ENCODE data around the gene C12orf42.
"Not testable (repeated sequence)": the region's sequence is repeated elsewhere in the genome, so short reads cannot be mapped to it uniquely, and the experiment has no call there.

C12orf42 gene

DNA sequence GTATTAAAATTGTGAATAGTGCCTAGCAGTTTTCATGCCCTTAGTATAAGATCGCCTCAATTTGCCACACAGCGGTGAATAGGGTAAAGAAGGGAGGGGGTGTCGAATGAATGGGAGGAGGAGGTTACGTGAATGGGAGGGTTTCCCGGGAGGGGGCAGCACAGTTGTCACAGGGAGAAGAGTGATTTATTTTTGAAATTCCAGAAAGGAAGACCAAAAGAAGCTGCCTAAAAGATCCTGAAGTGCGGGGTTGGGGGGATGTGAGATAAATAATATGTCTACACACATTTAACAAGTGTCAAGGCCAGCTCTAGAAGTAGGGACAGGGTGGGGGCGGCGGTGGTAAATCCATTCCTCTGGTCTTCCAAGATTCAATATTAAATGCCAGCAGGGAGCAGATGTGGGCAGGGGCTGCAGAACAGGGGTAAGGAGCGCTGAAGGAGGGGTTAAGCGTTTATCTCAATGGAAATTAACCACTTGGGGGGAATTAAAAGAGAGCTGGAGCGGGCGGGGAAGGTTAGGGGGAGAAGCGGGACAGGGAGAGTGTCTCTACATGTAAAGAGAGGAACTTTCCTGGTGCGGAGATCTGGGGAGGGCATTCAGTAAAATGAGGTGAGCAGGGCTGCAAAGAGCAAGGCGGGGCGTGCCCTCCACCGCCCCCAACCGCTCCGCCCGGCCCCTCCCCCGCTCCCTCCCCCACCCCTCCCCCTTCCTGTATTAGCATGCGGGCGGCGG lies 867 bp downstream of the C12orf42 start:
- no peak for ATAC-seq

DNA sequence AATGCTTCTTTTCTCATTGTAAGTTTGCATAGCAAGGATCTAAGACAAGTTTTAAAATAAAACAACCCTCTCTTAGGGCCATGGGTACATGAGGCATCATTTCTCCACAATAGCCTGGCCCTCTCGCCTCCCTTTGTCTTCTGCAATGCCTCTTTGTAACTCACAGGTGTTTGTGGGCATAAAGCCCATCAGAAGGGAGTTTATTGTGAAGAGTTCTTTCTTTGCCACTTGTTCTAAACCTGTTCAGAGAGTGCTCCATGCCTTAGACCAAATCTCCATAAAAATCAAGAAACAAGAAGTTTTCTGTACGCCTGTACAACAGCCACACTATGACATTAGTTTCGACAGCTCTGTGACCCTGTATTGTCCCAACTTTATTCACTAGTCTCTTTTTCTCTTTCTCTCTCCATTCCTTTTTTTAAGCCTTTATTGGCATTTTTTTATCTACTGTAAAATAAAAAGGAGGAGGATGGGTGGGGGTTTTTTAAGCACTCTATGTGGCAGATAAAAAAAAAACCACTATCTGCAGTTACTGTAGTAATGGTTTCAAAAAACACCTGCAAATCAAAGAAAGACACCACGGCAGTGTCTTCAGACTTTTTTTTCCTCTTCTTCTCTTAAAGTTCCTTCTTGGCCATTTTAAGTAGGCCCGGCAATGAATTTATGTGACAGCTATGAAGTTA lies 1.6 kb downstream of the C12orf42 start:
- no peak for ATAC-seq

DNA sequence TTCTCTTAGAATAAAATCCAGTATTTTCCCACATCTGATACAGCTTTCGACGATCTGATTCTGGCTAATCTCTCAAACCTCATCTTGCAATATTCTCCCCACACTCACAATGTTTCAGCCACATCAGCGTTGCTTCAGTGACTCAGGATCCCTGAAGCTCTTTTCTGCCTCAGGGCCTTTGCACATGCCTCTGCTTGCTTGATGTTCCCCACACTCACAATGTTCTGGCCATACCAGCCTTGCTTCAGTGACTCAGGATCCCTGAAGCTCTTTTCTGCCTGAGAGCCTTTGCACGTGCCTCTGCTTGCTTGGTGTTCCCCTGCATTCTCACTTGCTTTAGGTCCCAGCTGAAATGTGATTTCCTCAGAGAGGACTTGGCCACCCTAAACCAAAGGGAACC lies 2.6 kb downstream of the C12orf42 start:
- ATAC-seq = no peak

DNA sequence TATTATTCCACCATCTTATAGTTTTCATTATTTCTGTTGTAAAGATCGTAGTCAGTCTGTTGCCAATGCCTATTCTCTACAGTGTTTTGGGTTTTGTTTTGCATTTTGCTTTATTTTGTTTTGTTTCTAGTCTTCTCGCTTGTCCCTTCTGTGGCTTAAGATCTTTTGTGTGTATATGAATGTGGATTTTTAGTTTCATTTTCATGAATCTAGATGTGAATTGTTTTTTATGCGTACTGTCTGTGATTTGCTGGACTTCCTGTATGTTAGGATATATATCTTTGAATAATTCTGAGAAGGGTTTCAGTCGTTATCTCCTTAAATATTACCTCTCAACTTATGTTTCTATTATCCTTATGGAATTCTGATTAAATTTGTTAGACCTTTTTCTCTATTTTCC lies 13.4 kb downstream of the C12orf42 start:
- no peak for ATAC-seq

DNA sequence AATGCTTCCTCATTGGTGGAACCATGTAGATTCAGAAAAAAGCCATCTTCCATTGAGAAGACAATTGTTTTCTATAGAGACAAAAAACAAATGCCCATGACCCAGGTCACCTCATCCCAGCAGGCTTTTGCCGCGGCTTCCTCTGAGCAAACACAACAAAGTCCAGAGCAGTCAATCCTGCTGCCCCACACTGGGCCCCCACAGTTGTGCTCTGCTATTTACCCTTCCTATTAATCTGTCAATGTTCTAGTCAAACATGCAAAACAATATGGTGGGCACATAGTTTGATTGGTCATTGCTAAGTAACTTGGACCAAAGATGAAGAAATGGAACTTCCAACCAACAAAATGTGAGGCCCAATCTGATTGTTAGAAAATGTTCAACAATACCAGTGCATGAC lies 20.7 kb downstream of the C12orf42 start:
- no peak for ATAC-seq

DNA sequence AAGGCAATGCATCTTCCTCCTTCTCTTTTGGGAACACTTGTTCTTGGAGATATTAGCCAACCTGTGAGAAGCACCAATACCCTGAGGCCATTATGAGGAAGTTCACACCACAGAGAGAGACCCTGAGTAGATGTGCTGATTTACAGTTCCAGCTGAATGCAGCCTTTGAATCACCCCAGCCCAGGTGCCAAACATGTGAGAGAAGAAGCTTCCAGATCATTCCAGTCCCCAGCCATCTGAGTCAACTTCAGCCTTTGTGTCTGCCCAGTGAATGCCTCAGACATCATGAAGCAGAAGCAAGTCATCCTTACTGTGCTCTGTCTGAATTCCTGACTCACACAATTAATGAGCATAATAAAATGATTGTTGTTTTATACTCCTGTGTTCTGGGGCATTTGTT lies 25.1 kb downstream of the C12orf42 start:
- peak; percentile 24 to 41 for ATAC-seq

DNA sequence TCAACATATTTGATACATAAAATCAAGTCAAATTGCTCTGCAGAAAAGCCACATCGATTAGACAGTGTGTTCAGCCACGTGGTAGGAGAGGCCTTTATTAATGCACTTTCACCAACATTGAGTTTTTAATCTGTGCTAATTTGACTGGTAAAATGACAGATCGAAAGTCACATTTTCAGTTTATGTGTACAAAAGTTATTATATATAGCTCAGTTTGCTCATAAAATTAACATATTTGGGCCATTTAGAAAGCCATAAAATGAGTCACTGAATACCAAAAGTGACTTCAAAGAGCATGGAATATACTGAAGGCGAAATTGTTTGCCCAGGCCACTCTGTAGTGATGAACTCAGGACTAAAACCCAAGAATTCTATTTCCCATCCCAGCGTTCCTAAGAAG lies 26.0 kb downstream of the C12orf42 start:
- ATAC-seq = peak; percentile 32 to 43

DNA sequence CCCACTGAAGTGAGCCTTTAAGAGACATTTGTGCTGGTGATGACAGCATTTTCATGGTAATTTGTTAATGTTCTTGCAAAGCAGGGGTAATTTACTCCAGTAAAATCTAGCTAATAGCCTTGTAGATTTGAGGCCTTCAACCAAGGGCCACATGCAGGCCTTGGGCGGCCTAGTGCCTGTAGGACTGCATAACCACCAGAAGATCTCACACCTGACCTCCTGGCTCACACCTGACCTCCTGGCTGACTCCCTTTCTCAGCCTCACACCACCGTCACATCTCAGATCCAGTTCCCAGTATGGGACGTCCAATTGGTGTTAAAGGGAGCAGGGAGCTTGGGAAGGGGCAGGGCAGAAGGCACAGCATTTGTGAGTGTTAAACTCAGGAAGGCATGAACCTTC lies 26.9 kb downstream of the C12orf42 start:
- no peak for ATAC-seq

DNA sequence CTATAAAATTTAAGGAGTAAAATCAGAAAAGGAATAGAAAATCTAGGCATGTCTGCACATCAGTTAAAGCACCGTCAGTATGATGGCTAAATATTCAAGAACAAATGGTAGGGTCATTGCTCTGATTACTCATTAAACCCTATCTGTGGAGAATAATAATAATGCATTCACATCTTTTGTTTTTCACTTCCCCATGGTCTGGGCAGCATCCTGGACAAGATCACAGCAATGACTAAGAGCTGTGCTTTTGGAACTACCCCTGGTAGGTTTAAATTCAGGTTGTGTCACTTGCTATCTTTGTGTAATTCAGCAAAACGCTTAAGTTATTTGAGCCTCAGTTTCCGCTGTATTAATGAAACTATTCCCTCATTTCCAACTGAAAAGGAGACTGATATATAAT lies 33.1 kb downstream of the C12orf42 start:
- ATAC-seq = peak in 1 of 2 donors; percentile 13

DNA sequence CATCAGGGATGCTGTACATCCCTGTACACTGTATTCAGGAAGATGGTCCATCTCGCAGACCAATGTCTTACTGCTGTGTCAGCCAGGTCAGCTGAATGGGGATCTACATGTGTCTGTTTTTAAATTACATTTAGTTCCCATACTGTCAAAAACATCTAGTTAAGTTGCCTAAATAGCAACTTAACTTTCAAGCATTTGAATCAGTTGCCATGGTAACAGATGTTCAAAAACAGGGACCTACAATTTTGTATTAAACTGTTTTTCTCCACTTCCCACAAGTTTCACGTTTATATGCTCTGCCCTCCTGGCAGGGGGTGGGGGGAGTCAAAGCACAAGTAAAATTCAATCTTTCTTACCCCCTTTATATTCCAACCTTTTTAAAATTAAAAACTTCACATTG lies 38.3 kb downstream of the C12orf42 start:
- no peak for ATAC-seq

DNA sequence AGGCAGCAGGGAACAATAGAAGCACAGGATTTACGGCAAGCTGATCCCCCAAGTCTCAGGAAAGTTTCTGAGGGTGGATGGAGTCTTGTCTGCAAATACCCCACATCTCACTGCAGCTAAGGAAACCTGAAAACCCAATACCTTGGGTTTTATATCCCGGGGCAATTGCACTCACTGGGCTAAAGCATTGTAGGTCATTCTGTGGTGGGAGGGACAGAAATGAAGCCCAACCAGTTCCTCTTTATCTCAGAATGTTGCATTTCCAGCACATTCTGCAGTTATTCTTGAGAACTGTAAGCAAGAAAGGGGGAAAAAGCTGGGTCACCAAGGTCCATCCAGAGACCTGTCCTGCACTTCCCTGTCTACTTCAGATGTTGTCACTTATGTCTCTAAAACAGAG lies 39.8 kb downstream of the C12orf42 start:
- ATAC-seq = no peak

DNA sequence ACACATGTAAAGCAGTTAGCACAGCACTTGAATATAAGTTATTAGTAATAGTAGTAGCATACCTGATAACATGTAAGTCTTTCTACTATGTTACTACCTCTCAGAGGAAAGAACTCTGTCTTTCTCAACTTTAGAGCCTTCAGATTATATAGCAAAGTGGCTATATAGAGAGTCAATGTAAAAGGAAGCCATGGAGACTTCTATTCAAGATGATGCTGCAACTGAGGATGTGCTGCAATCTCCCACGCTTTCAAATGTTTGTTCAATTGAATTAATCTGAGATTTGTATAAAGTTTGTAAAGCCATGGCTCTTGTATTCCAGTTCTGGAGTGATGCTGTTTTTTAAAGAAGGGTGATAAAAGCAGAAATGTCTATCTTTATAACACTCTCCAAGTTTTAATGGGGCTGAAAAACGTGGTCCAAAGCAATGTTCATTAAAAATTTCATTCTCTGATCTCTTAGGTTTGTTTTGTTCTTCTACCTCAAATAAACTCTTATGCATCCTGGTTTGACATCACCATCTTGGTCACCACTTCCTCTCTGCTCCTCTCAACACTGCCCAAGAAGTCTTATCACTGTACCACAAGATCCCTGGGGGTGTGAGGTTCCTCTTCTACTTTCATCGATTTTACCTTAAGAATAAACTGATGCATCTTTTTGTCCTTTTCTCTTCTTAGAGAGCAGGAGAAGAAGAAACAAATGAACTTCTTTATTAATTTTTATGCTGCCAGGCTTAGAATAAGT lies 40.6 kb downstream of the C12orf42 start:
- ATAC-seq = peak; percentile 61 to 73

DNA sequence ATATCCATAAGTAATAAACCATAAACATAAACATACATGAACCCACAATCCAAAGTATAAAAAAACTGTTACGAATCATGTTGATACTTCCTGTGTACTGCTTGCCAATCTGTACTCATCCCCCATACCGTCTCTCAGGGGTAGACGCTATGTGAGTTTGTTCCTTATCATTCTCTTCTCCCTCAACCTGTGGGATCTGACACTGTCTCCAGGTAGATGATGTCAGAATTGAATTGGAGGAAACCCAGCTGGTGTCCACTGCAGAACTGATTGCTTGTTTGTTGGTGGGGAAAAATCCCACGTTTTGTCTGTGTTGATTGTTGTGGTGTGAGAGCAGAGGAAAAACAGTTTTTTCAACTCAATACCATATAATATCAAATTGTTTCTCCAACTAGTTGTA lies 50.8 kb downstream of the C12orf42 start:
- ATAC-seq = no peak

DNA sequence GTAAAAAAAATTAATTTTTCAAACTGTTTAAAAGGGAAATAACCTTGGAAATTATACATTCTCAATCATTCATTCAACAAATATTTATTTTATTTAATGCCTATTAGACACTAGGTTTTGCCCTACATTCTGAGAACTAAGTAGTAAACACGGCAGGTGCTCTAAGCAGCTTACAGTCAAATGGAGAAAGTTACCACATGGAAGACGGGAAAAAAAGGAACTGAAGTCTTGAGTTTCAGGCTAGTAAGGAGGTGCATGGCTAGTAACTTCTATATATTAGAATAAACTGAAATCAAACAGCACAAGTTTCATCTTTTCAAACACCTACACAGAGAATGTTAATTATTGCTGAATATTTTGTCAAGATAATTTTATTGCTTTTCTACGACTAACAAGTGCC lies 52.9 kb downstream of the C12orf42 start:
- ATAC-seq = no peak

DNA sequence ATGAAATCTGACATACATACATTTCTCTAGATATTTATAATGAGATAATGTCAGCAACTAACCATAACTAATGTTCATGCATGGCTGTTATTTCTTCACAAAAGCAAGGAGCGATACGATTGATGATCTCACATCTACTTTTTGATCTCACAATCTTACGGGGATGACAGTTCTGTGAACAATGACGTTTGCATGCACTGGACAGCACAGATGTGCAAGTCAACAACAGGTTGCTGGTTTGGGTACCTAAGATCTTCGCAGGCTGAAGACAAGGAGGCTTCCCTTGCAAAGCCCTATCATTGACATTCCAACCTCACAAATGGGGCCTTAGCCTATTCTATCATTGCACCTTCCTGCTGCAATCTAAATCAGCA lies 53.6 kb downstream of the C12orf42 start:
- ATAC-seq = no peak

DNA sequence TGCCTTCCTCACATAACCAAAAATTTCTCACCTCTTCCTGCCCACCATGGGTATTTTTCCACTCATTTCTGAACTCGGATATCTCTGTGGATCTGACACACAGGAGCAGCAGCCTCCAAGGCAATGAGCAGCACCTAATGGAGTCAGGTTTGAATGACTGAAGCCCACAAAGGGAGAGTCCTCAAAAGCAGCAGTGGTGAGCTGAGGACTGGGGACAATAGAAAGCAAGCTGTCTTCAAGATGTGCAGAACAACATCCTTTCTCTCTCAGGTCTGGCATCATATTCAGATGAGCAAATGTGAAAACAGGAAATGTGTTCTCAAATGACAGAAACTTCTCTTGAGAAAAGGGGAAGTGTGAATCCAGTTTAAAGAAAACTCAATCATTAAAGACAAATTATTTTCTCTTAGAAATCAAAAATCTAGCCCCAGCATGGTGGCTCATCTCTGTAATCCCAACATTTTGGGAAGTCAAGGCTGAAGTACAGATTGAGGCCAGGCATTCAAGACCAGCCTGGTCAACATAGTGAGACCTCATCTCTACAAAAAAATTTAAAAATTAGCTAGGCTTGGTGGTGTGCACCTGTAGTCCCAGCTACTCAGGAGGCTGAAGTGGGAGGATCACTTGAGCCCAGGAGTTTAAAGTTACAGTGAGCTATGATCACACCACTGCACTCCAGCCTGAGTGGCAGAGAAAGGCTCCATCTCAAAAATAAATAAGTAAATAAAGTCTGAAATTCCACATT lies 54.2 kb downstream of the C12orf42 start:
- peak; percentile 94 to 95 for ATAC-seq

DNA sequence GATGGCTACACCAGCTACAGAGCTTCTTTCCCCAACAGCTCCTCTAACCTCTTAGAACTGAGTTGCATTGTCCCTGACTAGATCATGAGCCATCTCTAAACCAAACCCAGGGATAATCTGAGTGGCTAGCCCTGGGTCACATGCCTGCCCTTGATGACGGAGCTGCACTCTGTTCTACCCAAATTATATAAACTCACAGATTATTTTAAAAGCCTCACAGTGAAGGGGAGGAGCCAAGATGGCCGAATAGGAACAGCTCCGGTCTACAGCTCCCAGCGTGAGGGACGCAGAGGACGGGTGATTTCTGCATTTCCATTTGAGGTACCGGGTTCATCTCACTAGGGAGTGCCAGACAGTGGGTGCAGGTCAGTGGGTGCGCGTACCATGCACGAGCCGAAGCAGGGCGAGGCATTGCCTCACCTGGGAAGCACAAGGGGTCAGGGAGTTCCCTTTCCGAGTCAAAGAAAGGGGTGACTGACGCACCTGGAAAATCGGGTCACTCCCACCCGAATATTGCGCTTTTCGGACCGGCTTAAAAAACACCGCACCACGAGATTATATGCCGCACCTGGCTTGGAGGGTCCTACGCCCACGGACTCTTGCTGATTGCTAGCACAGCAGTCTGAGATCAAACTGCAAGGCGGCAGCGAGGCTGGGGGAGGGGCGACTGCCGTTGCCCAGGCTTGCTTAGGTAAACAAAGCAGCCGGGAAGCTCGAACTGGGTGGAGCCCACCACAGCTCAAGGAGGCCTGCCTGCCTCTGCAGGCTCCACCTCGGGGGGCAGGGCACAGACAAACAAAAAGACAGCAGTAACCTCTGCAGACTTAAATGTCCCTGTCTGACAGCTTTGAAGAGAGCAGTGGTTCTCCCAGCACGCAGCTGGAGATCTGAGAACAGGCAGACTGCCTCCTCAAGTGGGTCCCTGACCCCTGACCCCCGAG lies 61.3 kb downstream of the C12orf42 start:
- ATAC-seq = not testable (repeated sequence)

DNA sequence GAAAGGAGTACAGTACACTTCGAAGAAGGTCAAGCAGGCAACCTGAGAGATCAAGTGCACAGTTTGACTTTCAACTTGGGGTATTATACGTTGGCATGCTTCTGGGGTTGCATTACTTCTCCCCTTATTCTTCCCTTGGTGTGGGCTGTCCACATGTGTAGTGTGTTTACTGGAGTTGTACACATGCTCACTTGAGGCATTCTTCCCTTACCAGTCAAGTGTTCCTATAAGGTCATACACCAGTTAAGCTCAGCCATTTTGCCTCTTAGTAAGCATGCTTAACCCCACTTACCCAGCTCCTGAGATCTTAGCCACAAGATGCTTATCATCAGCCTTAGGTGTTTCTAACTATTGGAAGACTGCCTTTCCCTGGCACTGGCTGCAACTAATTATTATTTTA lies 63.8 kb downstream of the C12orf42 start:
- ATAC-seq = no peak

DNA sequence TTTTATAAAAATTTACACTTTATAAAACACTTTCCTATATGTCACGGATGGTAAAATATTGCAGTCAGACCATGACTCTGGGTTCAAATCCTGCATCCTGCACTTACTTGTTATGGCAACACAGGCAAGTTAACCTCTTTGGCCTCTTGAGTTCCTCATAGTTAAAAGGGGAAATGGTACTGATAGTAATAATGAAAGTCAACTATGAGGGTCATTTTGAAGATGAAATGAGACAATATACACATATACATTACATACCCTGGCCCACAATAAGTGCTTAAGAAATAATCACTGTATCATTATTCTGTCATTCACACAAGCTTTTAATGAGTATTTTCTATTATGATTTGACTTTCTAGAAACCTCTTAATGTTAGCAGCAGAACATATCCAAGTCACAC lies 64.4 kb downstream of the C12orf42 start:
- ATAC-seq = no peak

DNA sequence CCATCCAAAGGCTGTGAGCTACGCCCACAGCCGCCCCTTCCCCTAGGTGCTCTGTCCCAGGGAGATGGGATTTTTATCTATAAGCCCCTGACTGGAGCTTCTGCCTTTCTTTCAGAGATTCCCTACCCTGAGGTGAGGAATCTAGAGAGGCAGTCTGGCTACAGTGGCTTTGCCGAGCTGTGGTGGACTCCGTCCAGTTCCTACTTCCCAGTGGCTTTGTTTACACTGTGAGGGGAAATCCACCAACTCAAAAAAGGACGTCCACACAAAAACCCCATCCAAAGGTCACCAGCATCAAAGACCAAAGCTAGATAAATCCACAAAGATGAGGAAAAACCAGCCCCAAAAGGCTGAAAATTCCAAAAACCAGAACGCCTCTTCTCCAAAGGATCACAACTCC lies 70.1 kb downstream of the C12orf42 start:
- ATAC-seq = not testable (repeated sequence)

DNA sequence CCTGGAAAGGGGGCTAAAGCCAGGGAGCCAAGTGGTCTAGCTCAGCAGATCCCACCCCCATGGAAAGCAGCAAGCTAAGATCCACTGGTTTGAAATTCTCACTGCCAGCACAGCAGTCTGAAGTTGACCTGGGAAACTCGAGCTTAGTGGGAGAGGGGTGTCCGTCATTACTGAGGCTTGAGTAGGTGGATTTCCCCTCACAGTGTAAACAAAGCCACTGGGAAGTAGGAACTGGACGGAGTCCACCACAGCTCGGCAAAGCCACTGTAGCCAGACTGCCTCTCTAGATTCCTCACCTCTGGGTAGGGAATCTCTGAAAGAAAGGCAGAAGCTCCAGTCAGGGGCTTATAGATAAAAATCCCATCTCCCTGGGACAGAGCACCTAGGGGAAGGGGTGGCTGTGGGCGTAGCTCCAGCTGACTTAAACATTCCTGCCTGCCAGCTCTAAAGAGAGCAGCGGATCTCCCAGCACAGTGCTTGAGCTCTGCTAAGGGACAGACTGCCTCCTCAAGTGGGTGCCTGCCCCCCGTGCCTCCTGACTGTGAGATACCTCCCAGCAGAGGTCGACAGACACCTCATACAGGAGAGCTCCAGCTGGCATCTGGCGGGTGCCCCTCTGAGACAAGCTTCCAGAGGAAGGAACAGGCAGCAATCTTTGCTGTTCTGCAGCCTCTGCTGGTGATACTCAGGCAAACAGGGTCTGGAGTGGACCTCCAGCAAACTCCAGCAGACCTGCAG lies 70.8 kb downstream of the C12orf42 start:
- not testable (repeated sequence) for ATAC-seq

All from activated CD4-positive, CD25-positive, alpha-beta regulatory T cell treated with anti-CD3 and anti-CD28 coated beads, Interleukin-2, amount 50 U/mL, for 24 hours (primary cell).